ENCODE measurements around the gene ZNF438.
"Not testable (repeated sequence)": the region's sequence is repeated elsewhere in the genome, so short reads cannot be mapped to it uniquely, and the experiment has no call there.

Gene ZNF438

GRCh38 chr10:30990351-30990750 is 41.3 kb downstream of the ZNF438 start:
- WGBS, 2 experiments = 97 to 100% methylated on average over 2 of the region's 2 CpGs
- H3K4me1 ChIP-seq (ENCODE audit: control insufficient read depth, insufficient read depth, low read length) = no peaks in the 10 kb centered on the region
- H3K36me3 ChIP-seq (ENCODE audit: control insufficient read depth, insufficient read depth, low read length) = no peaks in the 10 kb centered on the region
- no peak overlapping the region for H3K27ac ChIP-seq (ENCODE audit: insufficient read depth, low read depth, low read length, poor library complexity, severe bottlenecking)
- no peaks in the 10 kb centered on the region for H3K9me3 ChIP-seq (ENCODE audit: control insufficient read depth, low read length)
- no peaks in the 10 kb centered on the region for H3K27me3 ChIP-seq (ENCODE audit: control insufficient read depth, insufficient read depth, low read length, poor library complexity, severe bottlenecking)
- no peak overlapping the region for H3K4me3 ChIP-seq (ENCODE audit: insufficient read depth, low read depth, low read length)

DNA sequence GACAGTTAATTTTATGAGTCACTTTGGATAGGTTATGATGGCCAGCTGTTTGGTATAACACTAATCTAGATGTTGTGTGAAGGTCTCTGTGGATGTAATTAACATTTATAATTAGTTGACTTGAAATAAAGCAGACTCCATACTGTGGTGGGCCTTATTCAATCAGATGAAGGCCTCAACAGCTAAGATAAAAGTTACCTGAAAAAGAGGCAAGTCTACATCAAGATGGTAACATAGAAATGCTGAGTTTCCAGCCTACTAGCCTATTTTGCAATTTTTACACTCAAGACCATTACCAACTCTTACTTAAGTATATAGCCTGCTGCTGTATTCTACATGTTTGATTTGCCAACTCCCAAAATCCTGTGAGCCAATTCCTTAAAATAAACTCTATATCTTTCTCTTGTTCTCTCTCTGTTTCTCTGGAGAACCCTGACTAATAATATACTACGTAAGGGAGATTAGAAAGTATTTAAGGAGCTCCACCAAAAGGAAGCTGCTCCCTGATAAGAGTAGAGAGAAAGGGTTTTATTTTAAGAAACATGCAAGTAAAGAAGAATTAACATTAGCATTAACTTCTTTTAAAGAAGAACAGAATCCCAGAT is 42.7 kb downstream of the ZNF438 start:
- Histone ChIP-seq H3K9me3 (ENCODE audit: control insufficient read depth, low read length) (no peaks in the 10 kb centered on the region), H3K27ac (ENCODE audit: insufficient read depth, low read depth, low read length, poor library complexity, severe bottlenecking) (no peak overlapping the region), H3K27me3 (ENCODE audit: control insufficient read depth, insufficient read depth, low read length, poor library complexity, severe bottlenecking) (no peaks in the 10 kb centered on the region), H3K36me3 (ENCODE audit: control insufficient read depth, insufficient read depth, low read length) (no peaks in the 10 kb centered on the region), H3K4me3 (ENCODE audit: insufficient read depth, low read depth, low read length) (no peak overlapping the region), H3K4me1 (ENCODE audit: control insufficient read depth, insufficient read depth, low read length) (no peaks in the 10 kb centered on the region)
- WGBS, 2 experiments = 100% methylated on average over 1 of the region's 1 CpG; no CpG with 5 or more reads in 1 of the 2 experiments

DNA sequence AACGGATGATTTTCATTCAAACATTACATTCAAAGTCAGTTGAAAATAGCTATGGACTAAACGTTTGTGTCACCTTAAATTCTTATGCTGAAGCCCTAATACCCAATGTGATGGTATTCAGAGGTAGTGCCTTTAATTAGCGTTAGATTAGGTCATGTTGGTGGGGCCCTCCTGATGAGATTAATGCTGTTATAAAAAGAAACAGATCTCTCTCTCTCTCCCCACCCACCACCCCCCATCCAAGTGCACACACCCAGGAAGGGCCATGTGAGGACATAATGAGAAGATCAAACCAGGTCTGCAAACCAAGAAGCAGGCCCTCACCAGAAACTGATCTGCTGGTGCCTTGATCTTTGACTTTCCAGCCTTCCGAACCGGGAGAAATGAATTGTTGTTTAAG is 44.2 kb downstream of the ZNF438 start:
- Histone ChIP-seq H3K36me3 (ENCODE audit: control insufficient read depth, insufficient read depth, low read length) (no peaks in the 10 kb centered on the region), H3K27me3 (ENCODE audit: control insufficient read depth, insufficient read depth, low read length, poor library complexity, severe bottlenecking) (no peaks in the 10 kb centered on the region), H3K27ac (ENCODE audit: insufficient read depth, low read depth, low read length, poor library complexity, severe bottlenecking) (no peak overlapping the region), H3K9me3 (ENCODE audit: control insufficient read depth, low read length) (no peaks in the 10 kb centered on the region), H3K4me1 (ENCODE audit: control insufficient read depth, insufficient read depth, low read length) (no peaks in the 10 kb centered on the region), H3K4me3 (ENCODE audit: insufficient read depth, low read depth, low read length) (no peak overlapping the region)
- WGBS, 2 experiments = 85 to 90% methylated on average over 4 of the region's 5 CpGs

- Histone ChIP-seq H3K36me3 (ENCODE audit: control insufficient read depth, insufficient read depth, low read length) (no peaks in the 10 kb centered on the region), H3K27ac (ENCODE audit: insufficient read depth, low read depth, low read length, poor library complexity, severe bottlenecking) (no peak overlapping the region), H3K4me3 (ENCODE audit: insufficient read depth, low read depth, low read length) (no peak overlapping the region), H3K4me1 (ENCODE audit: control insufficient read depth, insufficient read depth, low read length) (no peaks in the 10 kb centered on the region), H3K9me3 (ENCODE audit: control insufficient read depth, low read length) (no peaks in the 10 kb centered on the region), H3K27me3 (ENCODE audit: control insufficient read depth, insufficient read depth, low read length, poor library complexity, severe bottlenecking) (no peaks in the 10 kb centered on the region)
- 82 to 85% methylated on average over 3 of the region's 3 CpGs for WGBS, 2 experiments
Measured at GRCh38 chr10:30986053-30986555, 45.6 kb downstream of the ZNF438 start.

GRCh38 chr10:30985512-30985911 is 46.2 kb downstream of the ZNF438 start:
- H3K9me3 ChIP-seq (ENCODE audit: control insufficient read depth, low read length) = no peaks in the 10 kb centered on the region
- H3K36me3 ChIP-seq (ENCODE audit: control insufficient read depth, insufficient read depth, low read length) = no peaks in the 10 kb centered on the region
- H3K4me3 ChIP-seq (ENCODE audit: insufficient read depth, low read depth, low read length) = no peak overlapping the region
- H3K4me1 ChIP-seq (ENCODE audit: control insufficient read depth, insufficient read depth, low read length) = no peaks in the 10 kb centered on the region
- H3K27ac ChIP-seq (ENCODE audit: insufficient read depth, low read depth, low read length, poor library complexity, severe bottlenecking) = no peak overlapping the region
- H3K27me3 ChIP-seq (ENCODE audit: control insufficient read depth, insufficient read depth, low read length, poor library complexity, severe bottlenecking) = no peaks in the 10 kb centered on the region
- WGBS, 2 experiments = 83 to 96% methylated on average over 1 of the region's 1 CpG

DNA sequence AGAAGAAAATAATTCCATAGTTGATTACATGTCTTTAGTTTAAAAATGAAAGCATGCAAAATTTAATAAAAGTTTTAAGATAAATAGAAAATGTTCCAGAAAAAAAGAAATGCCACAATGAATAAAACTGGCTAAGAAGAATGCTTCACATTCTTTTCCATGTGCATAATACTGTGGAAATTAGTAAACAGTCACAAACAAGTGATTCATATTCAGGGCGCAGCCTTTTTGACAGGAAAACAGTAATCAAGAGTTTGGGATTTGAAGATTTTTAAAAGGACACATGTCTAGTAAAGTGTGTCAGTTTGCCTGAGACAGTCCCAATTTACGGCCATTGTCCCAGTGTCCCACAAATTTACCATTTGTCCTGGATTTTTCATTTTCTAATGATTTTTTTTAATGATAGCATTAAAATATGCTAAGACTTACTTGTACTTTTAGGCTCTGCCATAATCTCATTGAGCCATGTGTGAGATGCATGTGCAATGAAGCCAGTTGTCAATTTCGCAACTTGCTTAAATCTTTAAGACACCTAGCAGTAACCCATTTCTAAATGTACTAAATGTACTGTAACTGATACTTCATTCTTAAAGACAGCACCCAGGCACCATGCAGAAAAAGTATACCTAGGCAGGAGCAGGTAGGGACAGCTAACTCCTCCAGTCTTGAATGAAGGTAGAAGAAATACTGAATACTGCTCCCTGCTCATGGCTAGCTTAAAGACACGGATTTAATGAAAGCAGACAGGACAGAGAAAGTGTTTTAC is 46.9 kb downstream of the ZNF438 start:
- WGBS, 2 experiments = 95 to 100% methylated on average over 4 of the region's 4 CpGs
- Histone ChIP-seq H3K27me3 (ENCODE audit: control insufficient read depth, insufficient read depth, low read length, poor library complexity, severe bottlenecking) (no peaks in the 10 kb centered on the region), H3K36me3 (ENCODE audit: control insufficient read depth, insufficient read depth, low read length) (no peaks in the 10 kb centered on the region), H3K9me3 (ENCODE audit: control insufficient read depth, low read length) (no peaks in the 10 kb centered on the region), H3K27ac (ENCODE audit: insufficient read depth, low read depth, low read length, poor library complexity, severe bottlenecking) (no peak overlapping the region), H3K4me3 (ENCODE audit: insufficient read depth, low read depth, low read length) (no peak overlapping the region), H3K4me1 (ENCODE audit: control insufficient read depth, insufficient read depth, low read length) (no peaks in the 10 kb centered on the region)

- not testable (repeated sequence) for H3K4me1 ChIP-seq (ENCODE audit: control insufficient read depth, insufficient read depth, low read length); H3K27ac ChIP-seq (ENCODE audit: insufficient read depth, low read depth, low read length, poor library complexity, severe bottlenecking); H3K9me3 ChIP-seq (ENCODE audit: control insufficient read depth, low read length); H3K36me3 ChIP-seq (ENCODE audit: control insufficient read depth, insufficient read depth, low read length); H3K4me3 ChIP-seq (ENCODE audit: insufficient read depth, low read depth, low read length); H3K27me3 ChIP-seq (ENCODE audit: control insufficient read depth, insufficient read depth, low read length, poor library complexity, severe bottlenecking)
- 93 to 95% methylated on average over 5 to 6 of the region's 6 CpGs for WGBS, 2 experiments
Measured at GRCh38 chr10:30983209-30983608, 48.5 kb downstream of the ZNF438 start.

DNA sequence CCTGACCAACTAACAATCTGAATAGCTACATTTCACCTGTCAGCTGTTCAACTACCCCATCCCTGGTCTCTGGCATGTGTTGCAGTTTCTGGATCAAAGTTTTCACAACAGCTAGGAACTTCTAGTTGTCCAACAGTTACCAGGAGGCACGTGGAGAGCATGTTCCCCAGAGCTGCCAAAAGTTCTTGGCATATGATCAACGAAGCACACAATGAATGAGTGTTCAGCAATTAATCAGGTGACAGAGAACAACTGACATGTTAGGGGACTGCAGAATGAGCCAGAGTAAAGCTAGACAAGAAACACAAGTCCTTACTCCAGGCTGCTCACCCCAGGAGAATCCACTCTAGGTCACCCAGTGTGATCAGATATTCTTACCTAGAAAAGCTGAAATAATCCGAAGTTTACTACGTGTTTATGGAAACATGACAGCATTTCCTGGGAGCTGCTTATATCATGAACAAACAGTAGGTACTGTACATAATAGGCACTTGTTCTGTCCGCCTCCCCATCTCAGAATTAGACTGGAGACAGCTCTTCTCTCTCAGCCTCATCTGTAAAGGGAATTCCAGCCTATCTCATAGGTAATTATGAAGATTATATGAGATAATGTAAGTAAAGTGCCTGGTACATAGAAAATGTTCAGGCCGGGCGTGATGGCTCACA is 50.6 kb downstream of the ZNF438 start:
- WGBS, 2 experiments = 78 to 80% methylated on average over 7 of the region's 7 CpGs
- Histone ChIP-seq H3K36me3 (ENCODE audit: control insufficient read depth, insufficient read depth, low read length) (no peaks in the 10 kb centered on the region), H3K27ac (ENCODE audit: insufficient read depth, low read depth, low read length, poor library complexity, severe bottlenecking) (no peak overlapping the region), H3K27me3 (ENCODE audit: control insufficient read depth, insufficient read depth, low read length, poor library complexity, severe bottlenecking) (no peaks in the 10 kb centered on the region), H3K4me1 (ENCODE audit: control insufficient read depth, insufficient read depth, low read length) (no peaks in the 10 kb centered on the region), H3K9me3 (ENCODE audit: control insufficient read depth, low read length) (no peaks in the 10 kb centered on the region), H3K4me3 (ENCODE audit: insufficient read depth, low read depth, low read length) (no peak overlapping the region)

DNA sequence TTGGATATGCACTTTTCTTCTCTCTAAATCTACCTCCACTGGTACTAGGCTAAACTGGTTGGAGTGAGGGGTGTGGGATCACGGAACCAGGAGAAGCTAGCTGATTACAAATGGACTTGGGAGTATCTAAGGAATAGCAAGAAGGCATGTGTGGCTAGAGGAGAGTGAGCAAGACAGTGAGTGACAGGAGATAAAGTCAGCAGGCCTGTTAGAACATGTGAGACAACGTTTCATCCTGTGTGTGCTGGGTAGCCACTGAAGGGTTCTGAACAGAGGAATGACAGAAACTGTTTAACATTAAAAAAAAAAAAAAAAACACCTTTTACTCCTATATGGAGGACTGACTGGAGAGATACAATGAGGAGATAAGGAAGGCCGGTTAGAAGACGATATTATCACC is 51.7 kb downstream of the ZNF438 start:
- Histone ChIP-seq H3K27ac (ENCODE audit: insufficient read depth, low read depth, low read length, poor library complexity, severe bottlenecking) (no peak overlapping the region), H3K36me3 (ENCODE audit: control insufficient read depth, insufficient read depth, low read length) (no peaks in the 10 kb centered on the region), H3K27me3 (ENCODE audit: control insufficient read depth, insufficient read depth, low read length, poor library complexity, severe bottlenecking) (no peaks in the 10 kb centered on the region), H3K4me1 (ENCODE audit: control insufficient read depth, insufficient read depth, low read length) (no peaks in the 10 kb centered on the region), H3K4me3 (ENCODE audit: insufficient read depth, low read depth, low read length) (no peak overlapping the region), H3K9me3 (ENCODE audit: control insufficient read depth, low read length) (no peaks in the 10 kb centered on the region)
- 92 to 95% methylated on average over 4 of the region's 4 CpGs for WGBS, 2 experiments

- H3K9me3 ChIP-seq (ENCODE audit: control insufficient read depth, low read length) = no peaks in the 10 kb centered on the region
- H3K4me3 ChIP-seq (ENCODE audit: insufficient read depth, low read depth, low read length) = no peak overlapping the region
- no peak overlapping the region for H3K27ac ChIP-seq (ENCODE audit: insufficient read depth, low read depth, low read length, poor library complexity, severe bottlenecking)
- 92 to 100% methylated on average over 2 of the region's 2 CpGs for WGBS, 2 experiments
- peaks cover 1% of the 10 kb centered on the region for H3K4me1 ChIP-seq (ENCODE audit: control insufficient read depth, insufficient read depth, low read length)
- H3K27me3 ChIP-seq (ENCODE audit: control insufficient read depth, insufficient read depth, low read length, poor library complexity, severe bottlenecking) = no peaks in the 10 kb centered on the region
- no peaks in the 10 kb centered on the region for H3K36me3 ChIP-seq (ENCODE audit: control insufficient read depth, insufficient read depth, low read length)
Measured at GRCh38 chr10:30978843-30979242, 52.8 kb downstream of the ZNF438 start.
